Sigmoid colon (tissue), 7 donors: ENCODE data around the gene VIPR2. TPM values are rescaled to one million over a fixed set of nuclear protein-coding genes. Genes with fewer than 3 reads are reported as not detected.
"Not testable (repeated sequence)": the region's sequence is repeated elsewhere in the genome, so short reads cannot be mapped to it uniquely, and the experiment has no call there.

Source experiments
- DNase-seq: peaks from one replicate; pipeline ENCODE4 v3.0.0-alpha.2; 2019
- H3K27ac ChIP-seq, 4 donors: fragments of 200-600 bp; sonication (generic); one replicate each; pipeline ENCODE4 v1.5.1; 2016 to 2019; ENCODE audit warnings: mild to moderate bottlenecking in 1 of 4
- H3K27me3 ChIP-seq, 3 donors: fragments of 200-600 bp; sonication (generic); one replicate each; pipeline ENCODE4 v1.5.1; 2019; ENCODE audit warnings: mild to moderate bottlenecking in 1 of 3
- H3K36me3 ChIP-seq, 4 donors: fragments of 200-600 bp; sonication (generic); one replicate each; pipeline ENCODE4 v1.5.1; 2016 to 2019
- H3K4me1 ChIP-seq, 4 donors: fragments of 200-600 bp; sonication (generic); one replicate each; pipeline ENCODE4 v1.5.1; 2017 to 2019
- H3K4me3 ChIP-seq, 4 donors: fragments of 200-600 bp; sonication (generic); one replicate each; pipeline ENCODE4 v1.5.1; 2017 to 2019; ENCODE audit warnings: mild to moderate bottlenecking in 2 of 4, moderate library complexity in 1 of 4
- H3K9me3 ChIP-seq, 4 donors: fragments of 200-600 bp in 3 of 4; sonication (generic) in 3 of 4; one replicate each; pipeline versions ENCODE4 v1.5.1 to v1.6.1; 2013 to 2019
- CTCF ChIP-seq, 4 experiments: fragments of 450-650 bp in 3 of 4; fragments of 200-600 bp in 1 of 4; IDR thresholded peaks; one replicate each; pipeline ENCODE4 v1.5.1; 2016 to 2019; ENCODE audit warnings: antibody characterized with exemption in 4 of 4, mild to moderate bottlenecking in 3 of 4, moderate library complexity in 2 of 4
- EP300 ChIP-seq, 4 donors: sonication (generic); formaldehyde crosslinking; IDR thresholded peaks; one replicate each; pipeline ENCODE4 v1.6.1; 2017; ENCODE audit warnings: antibody characterized with exemption in 4 of 4
- POLR2A ChIP-seq, 2 donors: fragments of 450-650 bp; IDR thresholded peaks; one replicate each; pipeline ENCODE4 v1.6.1; 2016; ENCODE audit warnings: antibody characterized with exemption in 2 of 2, mild to moderate bottlenecking in 2 of 2, moderate library complexity in 2 of 2
- POLR2AphosphoS5 ChIP-seq, 4 donors: sonication (generic); formaldehyde crosslinking; IDR thresholded peaks; one replicate each; pipeline ENCODE4 v1.6.1; 2017; ENCODE audit warnings: antibody characterized with exemption in 4 of 4
- WGBS, 2 donors: extraction: QIAGEN DNeasy Blood & Tissue Kit; methylation state at CpG; one replicate each; pipeline ENCODE4 v1.1.7; 2013; 5-methylcytosine and 5-hydroxymethylcytosine counted together
- intact Hi-C: fragments of 100-400 bp; cut with DNase I; formaldehyde crosslinking; loops from one replicate; pipeline ENCODE4 v1.15.1; 2023
- polyA plus RNA-seq, 3 donors: library from polyadenylated mRNA; stranded (reverse); fragments of 200-250 nt; gene quantifications; one replicate each; pipeline ENCODE4 v1.2.3, GENCODE V29; 2013
- total RNA-seq, 4 donors: library from RNA; depleted of rRNA; stranded (reverse); fragments of >200 nt; gene quantifications; one replicate each; pipeline ENCODE4 v1.1.0, GENCODE V29; 2016
- donor health status: healthy with polysubstance abuse.
- donor health status: Bipolar disorder and iron deficiency.
- donor health status: healthy.

The VIPR2 gene
- total and polyA plus RNA-seq, 7 donors: 0.23 to 21.4 (median 11.7) TPM

GRCh38 chr7:159083001-159083697 is 61.5 kb downstream of the VIPR2 start:
- 92 to 94% methylated on average over 13 of the region's 13 CpGs for WGBS, 2 donors
- intact Hi-C loops: no loop called here
- Histone ChIP-seq H3K9me3 (no peaks in the 10 kb centered on the region), H3K27ac (no peak overlapping the region), H3K36me3 (no peaks in the 10 kb centered on the region), H3K4me1 (no peaks in the 10 kb centered on the region), H3K4me3 (no peak overlapping the region), H3K27me3 (no peaks in the 10 kb centered on the region)
- TF ChIP-seq POLR2A (IDR thresholded peaks at IDR 0.05): no peak
- TF ChIP-seq EP300 (IDR thresholded peaks at IDR 0.05): no peak
- TF ChIP-seq CTCF (IDR thresholded peaks at IDR 0.05): no peak
- TF ChIP-seq POLR2AphosphoS5 (IDR thresholded peaks at IDR 0.05): no peak
- peak; percentile 50 for DNase-seq

GRCh38 chr7:159082075-159082474 is 62.6 kb downstream of the VIPR2 start:
- H3K27me3 ChIP-seq, H3K36me3 ChIP-seq, H3K4me1 ChIP-seq, H3K27ac ChIP-seq, H3K4me3 ChIP-seq, H3K9me3 ChIP-seq, intact Hi-C loops: not testable (repeated sequence)
- DNase-seq: peak; percentile 15
- WGBS, 2 donors: 73 to 88% methylated on average over 4 of the region's 5 CpGs

GRCh38 chr7:159078911-159079270 is 65.8 kb downstream of the VIPR2 start:
- DNase-seq: peak; percentile 26
- Histone ChIP-seq H3K27ac (no peak overlapping the region), H3K9me3 (no peaks in the 10 kb centered on the region), H3K36me3 (no peaks in the 10 kb centered on the region), H3K27me3 (no peaks in the 10 kb centered on the region), H3K4me3 (no peak overlapping the region), H3K4me1 (peaks cover 0 to 9% (median 0%) of the 10 kb centered on the region in 4 donors)
- intact Hi-C loops: no loop called here
- TF ChIP-seq POLR2AphosphoS5 (IDR thresholded peaks at IDR 0.05): no peak
- 58 to 78% methylated on average over 6 of the region's 6 CpGs for WGBS, 2 donors

GRCh38 chr7:159078193-159078910 is 66.3 kb downstream of the VIPR2 start:
- H3K4me3 ChIP-seq: no peak overlapping the region
- TF ChIP-seq POLR2A (IDR thresholded peaks at IDR 0.05) (no peak), CTCF (IDR thresholded peaks at IDR 0.05) (no peak), EP300 (IDR thresholded peaks at IDR 0.05) (no peak), POLR2AphosphoS5 (IDR thresholded peaks at IDR 0.05) (no peak)
- H3K4me1 ChIP-seq: peaks cover 0 to 9% (median 0%) of the 10 kb centered on the region in 4 donors
- no peak overlapping the region for H3K27ac ChIP-seq
- H3K36me3 ChIP-seq: no peaks in the 10 kb centered on the region
- peak; percentile 4 for DNase-seq
- H3K9me3 ChIP-seq: no peaks in the 10 kb centered on the region
- no peaks in the 10 kb centered on the region for H3K27me3 ChIP-seq
- 79 to 85% methylated on average over 9 of the region's 9 CpGs for WGBS, 2 donors
- intact Hi-C loops: no loop called here

- DNase-seq: no peak
- peak overlapping the region in 1 of 4 donors; percentile 18 for H3K27ac ChIP-seq
- intact Hi-C loops: no loop called here
- no peaks in the 10 kb centered on the region for H3K27me3 ChIP-seq
- H3K4me1 ChIP-seq: peaks cover 0 to 9% (median 0%) of the 10 kb centered on the region in 4 donors
- no peak overlapping the region for H3K4me3 ChIP-seq
- no peaks in the 10 kb centered on the region for H3K36me3 ChIP-seq
- TF ChIP-seq CTCF (IDR thresholded peaks at IDR 0.05) (no peak), POLR2A (IDR thresholded peaks at IDR 0.05) (no peak), POLR2AphosphoS5 (IDR thresholded peaks at IDR 0.05) (no peak), EP300 (IDR thresholded peaks at IDR 0.05) (no peak)
- H3K9me3 ChIP-seq: no peaks in the 10 kb centered on the region
These were observed 68.3 kb downstream of the VIPR2 start for GRCh38 chr7:159076333-159076732.
